Mononuclear cell (primary cell): ENCODE data around the gene VPS25. TPM values are rescaled to one million over a fixed set of nuclear protein-coding genes. Genes with fewer than 3 reads are reported as not detected.

Source experiments
- total RNA-seq: library from RNA; depleted of rRNA; stranded (reverse); fragments of >200 nt; gene quantifications from one replicate; pipeline ENCODE4 v1.2.3, GENCODE V29; 2012

Gene VPS25
- total RNA-seq, 1 donor = 27.0 TPM

Other genes with a start within 250 kb of the VPS25 start
- 7.9 TPM for gene NAGLU, start 237.2 kb upstream of the VPS25 start, total RNA-seq
- gene HSD17B1, start 220.5 kb upstream of the VPS25 start, total RNA-seq = 0.31 TPM
- gene COASY, start 211.3 kb upstream of the VPS25 start, total RNA-seq = 10.2 TPM
- gene MLX, start 206.3 kb upstream of the VPS25 start, total RNA-seq = 22.0 TPM
- gene PSMC3IP, start 195.7 kb upstream of the VPS25 start, total RNA-seq = 1.4 TPM
- gene RETREG3, start 164.1 kb upstream of the VPS25 start, total RNA-seq = 34.7 TPM
- 3.1 TPM for gene TUBG1, start 163.8 kb upstream of the VPS25 start, total RNA-seq
- 2.2 TPM for gene TUBG2, start 114.2 kb upstream of the VPS25 start, total RNA-seq
- gene PLEKHH3, start 96.5 kb upstream of the VPS25 start, total RNA-seq = 0.52 TPM
- gene CCR10, start 91.6 kb upstream of the VPS25 start, total RNA-seq = 0.52 TPM
- 0.84 TPM for gene CNTNAP1, start 90.9 kb upstream of the VPS25 start, total RNA-seq
- 80.9 TPM for gene EZH1, start 28.4 kb upstream of the VPS25 start, total RNA-seq
- not detected for gene RAMP2, start 12.2 kb upstream of the VPS25 start, total RNA-seq
- gene WNK4, start 7.2 kb downstream of the VPS25 start, total RNA-seq = 0.10 TPM
- gene COA3, start 25.3 kb downstream of the VPS25 start, total RNA-seq = 2.4 TPM
- not detected for gene CNTD1, start 25.4 kb downstream of the VPS25 start, total RNA-seq
- 86.6 TPM for gene BECN1, start 50.8 kb downstream of the VPS25 start, total RNA-seq
- gene PSME3, start 59.9 kb downstream of the VPS25 start, total RNA-seq = 56.9 TPM
- 1.5 TPM for gene AOC2, start 71.1 kb downstream of the VPS25 start, total RNA-seq
- gene AOC3, start 77.8 kb downstream of the VPS25 start, total RNA-seq = 0.21 TPM
- not detected for gene G6PC1, start 127.3 kb downstream of the VPS25 start, total RNA-seq
- gene AARSD1, start 191.0 kb downstream of the VPS25 start, total RNA-seq = 14.0 TPM
- gene PTGES3L, start 206.6 kb downstream of the VPS25 start, total RNA-seq = 0.31 TPM
- gene RUNDC1, start 207.1 kb downstream of the VPS25 start, total RNA-seq = 9.6 TPM
- 1,456 TPM for gene RPL27, start 225.0 kb downstream of the VPS25 start, total RNA-seq
- gene IFI35, start 233.3 kb downstream of the VPS25 start, total RNA-seq = 9.6 TPM
- gene VAT1, start 248.9 kb downstream of the VPS25 start, total RNA-seq = 20.0 TPM